Measurements from ENCODE around the gene TRIB2.

The TRIB2 gene

GRCh38 chr2:12694990-12695774 is 21.6 kb upstream of the TRIB2 start:
- H3K4me3 ChIP-seq (ENCODE audit: insufficient read depth, low read depth, low read length), result no peak overlapping the region
- H3K27me3 ChIP-seq (ENCODE audit: control insufficient read depth, insufficient read depth, low read length, poor library complexity, severe bottlenecking), result no peaks in the 10 kb centered on the region
- no peaks in the 10 kb centered on the region for H3K4me1 ChIP-seq (ENCODE audit: control insufficient read depth, insufficient read depth, low read length)
- H3K36me3 ChIP-seq (ENCODE audit: control insufficient read depth, insufficient read depth, low read length), result no peaks in the 10 kb centered on the region
- no peak overlapping the region for H3K27ac ChIP-seq (ENCODE audit: insufficient read depth, low read depth, low read length, poor library complexity, severe bottlenecking)
- no peaks in the 10 kb centered on the region for H3K9me3 ChIP-seq (ENCODE audit: control insufficient read depth, low read length)
- no CpG with 5 or more reads among the region's 1 CpG for WGBS, 2 experiments

- 90 to 96% methylated on average over 1 to 2 of the region's 2 CpGs for WGBS, 2 experiments
- Histone ChIP-seq H3K27me3 (ENCODE audit: control insufficient read depth, insufficient read depth, low read length, poor library complexity, severe bottlenecking) (no peaks in the 10 kb centered on the region), H3K36me3 (ENCODE audit: control insufficient read depth, insufficient read depth, low read length) (no peaks in the 10 kb centered on the region), H3K27ac (ENCODE audit: insufficient read depth, low read depth, low read length, poor library complexity, severe bottlenecking) (no peak overlapping the region), H3K4me1 (ENCODE audit: control insufficient read depth, insufficient read depth, low read length) (peaks cover 3% of the 10 kb centered on the region), H3K4me3 (ENCODE audit: insufficient read depth, low read depth, low read length) (no peak overlapping the region), H3K9me3 (ENCODE audit: control insufficient read depth, low read length) (no peaks in the 10 kb centered on the region)
Observed at GRCh38 chr2:12697617-12698016, 19.1 kb upstream of the TRIB2 start.

- WGBS, 2 experiments, result 87 to 94% methylated on average over 1 of the region's 1 CpG
- Histone ChIP-seq H3K36me3 (ENCODE audit: control insufficient read depth, insufficient read depth, low read length) (no peaks in the 10 kb centered on the region), H3K27ac (ENCODE audit: insufficient read depth, low read depth, low read length, poor library complexity, severe bottlenecking) (no peak overlapping the region), H3K4me3 (ENCODE audit: insufficient read depth, low read depth, low read length) (no peak overlapping the region), H3K4me1 (ENCODE audit: control insufficient read depth, insufficient read depth, low read length) (peaks cover 5% of the 10 kb centered on the region), H3K9me3 (ENCODE audit: control insufficient read depth, low read length) (no peaks in the 10 kb centered on the region), H3K27me3 (ENCODE audit: control insufficient read depth, insufficient read depth, low read length, poor library complexity, severe bottlenecking) (no peaks in the 10 kb centered on the region)
Observed at GRCh38 chr2:12700989-12701388, 15.7 kb upstream of the TRIB2 start.

- Histone ChIP-seq H3K4me1 (ENCODE audit: control insufficient read depth, insufficient read depth, low read length) (peaks cover 5% of the 10 kb centered on the region), H3K4me3 (ENCODE audit: insufficient read depth, low read depth, low read length) (no peak overlapping the region), H3K27ac (ENCODE audit: insufficient read depth, low read depth, low read length, poor library complexity, severe bottlenecking) (no peak overlapping the region)
Observed at GRCh38 chr2:12701786-12702167, 15.0 kb upstream of the TRIB2 start.

GRCh38 chr2:12702168-12703121 is 14.3 kb upstream of the TRIB2 start:
- H3K36me3 ChIP-seq (ENCODE audit: control insufficient read depth, insufficient read depth, low read length), result no peaks in the 10 kb centered on the region
- no peaks in the 10 kb centered on the region for H3K9me3 ChIP-seq (ENCODE audit: control insufficient read depth, low read length)
- peaks cover 5% of the 10 kb centered on the region for H3K4me1 ChIP-seq (ENCODE audit: control insufficient read depth, insufficient read depth, low read length)
- H3K27ac ChIP-seq (ENCODE audit: insufficient read depth, low read depth, low read length, poor library complexity, severe bottlenecking), result no peak overlapping the region
- WGBS, 2 experiments, result 67 to 76% methylated on average over 5 to 6 of the region's 7 CpGs
- H3K4me3 ChIP-seq (ENCODE audit: insufficient read depth, low read depth, low read length), result no peak overlapping the region
- H3K27me3 ChIP-seq (ENCODE audit: control insufficient read depth, insufficient read depth, low read length, poor library complexity, severe bottlenecking), result no peaks in the 10 kb centered on the region

More at GRCh38 chr2:12701786-12702167, 15.0 kb upstream of the TRIB2 start:
- Histone ChIP-seq H3K27me3 (ENCODE audit: control insufficient read depth, insufficient read depth, low read length, poor library complexity, severe bottlenecking) (no peaks in the 10 kb centered on the region), H3K9me3 (ENCODE audit: control insufficient read depth, low read length) (no peaks in the 10 kb centered on the region), H3K36me3 (ENCODE audit: control insufficient read depth, insufficient read depth, low read length) (no peaks in the 10 kb centered on the region)
- WGBS, 2 experiments, result 93 to 94% methylated on average over 5 of the region's 5 CpGs

- Histone ChIP-seq H3K36me3 (ENCODE audit: control insufficient read depth, insufficient read depth, low read length) (no peaks in the 10 kb centered on the region), H3K27ac (ENCODE audit: insufficient read depth, low read depth, low read length, poor library complexity, severe bottlenecking) (no peak overlapping the region), H3K4me3 (ENCODE audit: insufficient read depth, low read depth, low read length) (no peak overlapping the region), H3K9me3 (ENCODE audit: control insufficient read depth, low read length) (no peaks in the 10 kb centered on the region), H3K27me3 (ENCODE audit: control insufficient read depth, insufficient read depth, low read length, poor library complexity, severe bottlenecking) (no peaks in the 10 kb centered on the region), H3K4me1 (ENCODE audit: control insufficient read depth, insufficient read depth, low read length) (peaks cover 5% of the 10 kb centered on the region)
Observed at GRCh38 chr2:12704378-12704777, 12.4 kb upstream of the TRIB2 start.

GRCh38 chr2:12705230-12705629 is 11.5 kb upstream of the TRIB2 start:
- peaks cover 5% of the 10 kb centered on the region for H3K4me1 ChIP-seq (ENCODE audit: control insufficient read depth, insufficient read depth, low read length)
- 91 to 93% methylated on average over 1 of the region's 1 CpG for WGBS, 2 experiments
- no peak overlapping the region for H3K4me3 ChIP-seq (ENCODE audit: insufficient read depth, low read depth, low read length)

GRCh38 chr2:12705742-12706141 is 11.0 kb upstream of the TRIB2 start:
- H3K27me3 ChIP-seq (ENCODE audit: control insufficient read depth, insufficient read depth, low read length, poor library complexity, severe bottlenecking), result no peaks in the 10 kb centered on the region
- H3K4me3 ChIP-seq (ENCODE audit: insufficient read depth, low read depth, low read length), result no peak overlapping the region
- peaks cover 5% of the 10 kb centered on the region for H3K4me1 ChIP-seq (ENCODE audit: control insufficient read depth, insufficient read depth, low read length)
- no peaks in the 10 kb centered on the region for H3K9me3 ChIP-seq (ENCODE audit: control insufficient read depth, low read length)
- no peak overlapping the region for H3K27ac ChIP-seq (ENCODE audit: insufficient read depth, low read depth, low read length, poor library complexity, severe bottlenecking)
- WGBS, 2 experiments, result 96 to 97% methylated on average over 2 of the region's 2 CpGs
- H3K36me3 ChIP-seq (ENCODE audit: control insufficient read depth, insufficient read depth, low read length), result no peaks in the 10 kb centered on the region

More at GRCh38 chr2:12705230-12705629, 11.5 kb upstream of the TRIB2 start:
- H3K27me3 ChIP-seq (ENCODE audit: control insufficient read depth, insufficient read depth, low read length, poor library complexity, severe bottlenecking), result no peaks in the 10 kb centered on the region
- no peaks in the 10 kb centered on the region for H3K9me3 ChIP-seq (ENCODE audit: control insufficient read depth, low read length)
- no peak overlapping the region for H3K27ac ChIP-seq (ENCODE audit: insufficient read depth, low read depth, low read length, poor library complexity, severe bottlenecking)
- no peaks in the 10 kb centered on the region for H3K36me3 ChIP-seq (ENCODE audit: control insufficient read depth, insufficient read depth, low read length)

- Histone ChIP-seq H3K4me3 (ENCODE audit: insufficient read depth, low read depth, low read length) (no peak overlapping the region), H3K9me3 (ENCODE audit: control insufficient read depth, low read length) (no peaks in the 10 kb centered on the region), H3K36me3 (ENCODE audit: control insufficient read depth, insufficient read depth, low read length) (no peaks in the 10 kb centered on the region), H3K27me3 (ENCODE audit: control insufficient read depth, insufficient read depth, low read length, poor library complexity, severe bottlenecking) (no peaks in the 10 kb centered on the region), H3K27ac (ENCODE audit: insufficient read depth, low read depth, low read length, poor library complexity, severe bottlenecking) (no peak overlapping the region), H3K4me1 (ENCODE audit: control insufficient read depth, insufficient read depth, low read length) (no peaks in the 10 kb centered on the region)
- 95% methylated on average over 7 to 8 of the region's 8 CpGs for WGBS, 2 experiments
Observed at GRCh38 chr2:12708508-12709206, 8.1 kb upstream of the TRIB2 start.

GRCh38 chr2:12709207-12709522 is 7.6 kb upstream of the TRIB2 start:
- H3K36me3 ChIP-seq (ENCODE audit: control insufficient read depth, insufficient read depth, low read length), result no peaks in the 10 kb centered on the region
- H3K27ac ChIP-seq (ENCODE audit: insufficient read depth, low read depth, low read length, poor library complexity, severe bottlenecking), result no peak overlapping the region
- no peak overlapping the region for H3K4me3 ChIP-seq (ENCODE audit: insufficient read depth, low read depth, low read length)
- no peaks in the 10 kb centered on the region for H3K4me1 ChIP-seq (ENCODE audit: control insufficient read depth, insufficient read depth, low read length)
- H3K27me3 ChIP-seq (ENCODE audit: control insufficient read depth, insufficient read depth, low read length, poor library complexity, severe bottlenecking), result no peaks in the 10 kb centered on the region
- H3K9me3 ChIP-seq (ENCODE audit: control insufficient read depth, low read length), result no peaks in the 10 kb centered on the region

Measured in ectodermal cell (in vitro differentiated cells).